ENCODE results near the gene GULP1. TPM values are rescaled to one million over a fixed set of nuclear protein-coding genes. Genes with fewer than 3 reads are reported as not detected.

The GULP1 gene
- total RNA-seq, 1 experiment from 2014 or later = 86.8 TPM

GRCh38 chr2:188269004-188269403 lies 22.7 kb upstream of the GULP1 start:
- Mint-ChIP-seq H3K4me1 (ENCODE audit: low read depth, unreplicated experiment) (no peaks in the 10 kb centered on the region), H3K27ac (ENCODE audit: unreplicated experiment) (no peak overlapping the region), H3K36me3 (ENCODE audit: insufficient read depth, unreplicated experiment) (no peaks in the 10 kb centered on the region), H3K27me3 (ENCODE audit: unreplicated experiment) (no peaks in the 10 kb centered on the region), H3K4me3 (ENCODE audit: low read depth, unreplicated experiment) (no peak overlapping the region), H3K9me3 (ENCODE audit: low read depth, unreplicated experiment) (peaks cover 2% of the 10 kb centered on the region)
- BruUV-seq (replicated peaks) = no TSS peak
- CTCF ChIA-PET = interaction anchor here (0.5 kb wide), 1 partner anchor 121 kb away, joined by 5 read pairs; no protein-coding TSS in a partner anchor
- no peak for TF ChIP-seq CTCF (IDR thresholded peaks at IDR 0.05; ENCODE audit: unreplicated experiment)
- intact Hi-C loops (cut with micrococcal nuclease; ENCODE audit: unreplicated experiment) = no loop called here
- no peak for DNase-seq

GRCh38 chr2:188272121-188272520 lies 19.6 kb upstream of the GULP1 start:
- Mint-ChIP-seq H3K4me3 (ENCODE audit: low read depth, unreplicated experiment) (no peak overlapping the region), H3K27ac (ENCODE audit: unreplicated experiment) (no peak overlapping the region), H3K27me3 (ENCODE audit: unreplicated experiment) (no peaks in the 10 kb centered on the region), H3K4me1 (ENCODE audit: low read depth, unreplicated experiment) (no peaks in the 10 kb centered on the region), H3K36me3 (ENCODE audit: insufficient read depth, unreplicated experiment) (no peaks in the 10 kb centered on the region), H3K9me3 (ENCODE audit: low read depth, unreplicated experiment) (peaks cover 2% of the 10 kb centered on the region)
- CTCF ChIA-PET = no interaction called here
- intact Hi-C loops (cut with micrococcal nuclease; ENCODE audit: unreplicated experiment) = no loop called here
- TF ChIP-seq CTCF (IDR thresholded peaks at IDR 0.05; ENCODE audit: unreplicated experiment) = no peak
- no peak for DNase-seq
- no TSS peak for BruUV-seq (replicated peaks)

GRCh38 chr2:188274274-188274673 lies 17.4 kb upstream of the GULP1 start:
- Mint-ChIP-seq H3K27me3 (ENCODE audit: unreplicated experiment) (no peaks in the 10 kb centered on the region), H3K9me3 (ENCODE audit: low read depth, unreplicated experiment) (peaks cover 2% of the 10 kb centered on the region), H3K4me3 (ENCODE audit: low read depth, unreplicated experiment) (no peak overlapping the region), H3K36me3 (ENCODE audit: insufficient read depth, unreplicated experiment) (no peaks in the 10 kb centered on the region), H3K27ac (ENCODE audit: unreplicated experiment) (no peak overlapping the region), H3K4me1 (ENCODE audit: low read depth, unreplicated experiment) (no peaks in the 10 kb centered on the region)
- no peak for TF ChIP-seq CTCF (IDR thresholded peaks at IDR 0.05; ENCODE audit: unreplicated experiment)
- BruUV-seq (replicated peaks) = no TSS peak
- no peak for DNase-seq
- intact Hi-C loops (cut with micrococcal nuclease; ENCODE audit: unreplicated experiment) = no loop called here
- CTCF ChIA-PET = no interaction called here

- DNase-seq = no peak
- H3K4me1 Mint-ChIP-seq (ENCODE audit: low read depth, unreplicated experiment) = peaks cover 9% of the 10 kb centered on the region
- no peaks in the 10 kb centered on the region for H3K9me3 Mint-ChIP-seq (ENCODE audit: low read depth, unreplicated experiment)
- intact Hi-C loops (cut with micrococcal nuclease; ENCODE audit: unreplicated experiment) = no loop called here
- no peaks in the 10 kb centered on the region for H3K27me3 Mint-ChIP-seq (ENCODE audit: unreplicated experiment)
- CTCF ChIA-PET = no interaction called here
- no peak overlapping the region for H3K4me3 Mint-ChIP-seq (ENCODE audit: low read depth, unreplicated experiment)
- TF ChIP-seq CTCF (IDR thresholded peaks at IDR 0.05; ENCODE audit: unreplicated experiment) = no peak
- no TSS peak for BruUV-seq (replicated peaks)
- no peaks in the 10 kb centered on the region for H3K36me3 Mint-ChIP-seq (ENCODE audit: insufficient read depth, unreplicated experiment)
- no peak overlapping the region for H3K27ac Mint-ChIP-seq (ENCODE audit: unreplicated experiment)
Observed at GRCh38 chr2:188276255-188276654, 15.4 kb upstream of the GULP1 start.
